ENCODE data around the gene SBF2.

- TF ChIP-seq POLR2A (IDR thresholded peaks at IDR 0.05; ENCODE audit: low read depth, low read length) (no peak), GATA2 (IDR thresholded peaks at IDR 0.05; ENCODE audit: insufficient read depth, insufficient read length, low read depth, low read length) (no peak), POLR2AphosphoS5 (IDR thresholded peaks at IDR 0.05; ENCODE audit: insufficient read depth, low read depth, low read length) (no peak), CTCF (IDR thresholded peaks at IDR 0.05; ENCODE audit: extremely low read depth in 1 of 2, insufficient read depth in 1 of 2, low read depth in 1 of 2, low read length in 2 of 2) (no peak), EZH2 (IDR thresholded peaks at IDR 0.05; ENCODE audit: borderline replicate concordance, low read depth, low read length, severe bottlenecking) (no peak), MYC (IDR thresholded peaks at IDR 0.05; ENCODE audit: low read depth, low read length) (no peak), JUN (IDR thresholded peaks at IDR 0.05; ENCODE audit: borderline replicate concordance, insufficient read depth, insufficient read length, low read depth) (no peak), MAX (IDR thresholded peaks at IDR 0.05; ENCODE audit: insufficient read depth, insufficient read length) (no peak)
Observed at GRCh38 chr11:9962722-9963121, 331.3 kb downstream of the SBF2 start.
